HG03442 (cell line): Measurements from ENCODE around the gene EPN2.

ENCODE experiments used
- ATAC-seq: cut with Tn5 transposase; IDR thresholded peaks from one replicate; pipeline ENCODE4 v1.9.1; 2021; ENCODE audit warnings: mild to moderate bottlenecking, moderate library complexity; ENCODE audit not compliant: unreplicated experiment

EPN2 gene

DNA sequence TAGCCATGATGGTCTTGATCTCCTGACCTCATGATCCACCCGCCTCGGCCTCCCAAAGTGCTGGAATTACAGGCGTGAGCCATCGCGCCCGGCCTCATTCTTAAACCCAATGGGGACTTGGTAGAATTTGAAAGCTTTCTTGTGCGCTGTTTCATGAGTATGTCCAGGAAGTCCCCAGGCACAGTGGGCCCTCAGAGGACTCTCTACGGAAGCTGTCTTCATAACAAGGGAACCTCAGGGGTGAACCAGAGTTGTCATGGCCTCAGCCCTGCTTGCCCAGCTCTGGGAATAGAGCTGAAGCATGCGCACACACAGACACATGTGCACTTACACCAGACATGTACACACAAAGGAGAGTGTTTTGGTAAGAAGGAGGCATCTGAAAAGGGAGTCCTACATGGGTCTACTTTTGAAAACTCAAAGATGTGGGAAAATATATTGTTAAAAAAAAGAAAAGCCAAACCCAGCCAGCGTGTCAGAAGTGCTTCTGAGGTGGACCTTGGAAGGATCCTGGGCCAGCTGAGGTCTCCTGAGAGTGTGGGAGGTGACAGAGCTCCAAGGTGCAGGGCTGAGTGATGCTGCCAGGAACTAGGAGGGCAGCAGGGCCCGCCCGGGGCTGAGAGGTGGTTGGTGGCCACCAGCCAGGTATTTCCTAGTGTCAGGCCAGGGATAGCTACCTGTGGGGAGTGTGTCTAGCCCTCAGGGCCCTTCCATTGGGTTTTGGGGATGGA lies 54.6 kb downstream of the EPN2 start:
- no peak for ATAC-seq

GRCh38 chr17:19292377-19292711 lies 55.2 kb downstream of the EPN2 start:
- no peak for ATAC-seq

DNA sequence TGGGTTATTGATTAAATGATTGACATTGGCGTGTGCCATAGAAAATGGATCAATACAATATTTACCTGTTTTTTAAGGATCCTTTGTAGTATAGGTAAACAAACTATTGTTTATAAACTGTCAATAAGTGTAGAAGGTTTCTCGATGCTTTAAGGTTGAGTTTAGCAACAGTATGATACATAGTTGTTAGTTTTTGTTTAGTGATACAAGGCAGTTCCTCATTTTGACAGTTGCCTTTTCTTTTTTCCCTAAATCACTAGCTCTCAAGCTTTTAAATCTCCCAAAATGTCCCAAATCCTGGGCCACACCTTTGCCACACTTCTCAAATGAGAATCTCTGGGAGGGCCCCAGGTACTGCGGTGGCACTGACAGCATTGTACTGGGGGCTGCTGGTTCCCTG lies 57.3 kb downstream of the EPN2 start:
- no peak for ATAC-seq

GRCh38 chr17:19295473-19296135 lies 58.4 kb downstream of the EPN2 start:
- no peak for ATAC-seq

DNA sequence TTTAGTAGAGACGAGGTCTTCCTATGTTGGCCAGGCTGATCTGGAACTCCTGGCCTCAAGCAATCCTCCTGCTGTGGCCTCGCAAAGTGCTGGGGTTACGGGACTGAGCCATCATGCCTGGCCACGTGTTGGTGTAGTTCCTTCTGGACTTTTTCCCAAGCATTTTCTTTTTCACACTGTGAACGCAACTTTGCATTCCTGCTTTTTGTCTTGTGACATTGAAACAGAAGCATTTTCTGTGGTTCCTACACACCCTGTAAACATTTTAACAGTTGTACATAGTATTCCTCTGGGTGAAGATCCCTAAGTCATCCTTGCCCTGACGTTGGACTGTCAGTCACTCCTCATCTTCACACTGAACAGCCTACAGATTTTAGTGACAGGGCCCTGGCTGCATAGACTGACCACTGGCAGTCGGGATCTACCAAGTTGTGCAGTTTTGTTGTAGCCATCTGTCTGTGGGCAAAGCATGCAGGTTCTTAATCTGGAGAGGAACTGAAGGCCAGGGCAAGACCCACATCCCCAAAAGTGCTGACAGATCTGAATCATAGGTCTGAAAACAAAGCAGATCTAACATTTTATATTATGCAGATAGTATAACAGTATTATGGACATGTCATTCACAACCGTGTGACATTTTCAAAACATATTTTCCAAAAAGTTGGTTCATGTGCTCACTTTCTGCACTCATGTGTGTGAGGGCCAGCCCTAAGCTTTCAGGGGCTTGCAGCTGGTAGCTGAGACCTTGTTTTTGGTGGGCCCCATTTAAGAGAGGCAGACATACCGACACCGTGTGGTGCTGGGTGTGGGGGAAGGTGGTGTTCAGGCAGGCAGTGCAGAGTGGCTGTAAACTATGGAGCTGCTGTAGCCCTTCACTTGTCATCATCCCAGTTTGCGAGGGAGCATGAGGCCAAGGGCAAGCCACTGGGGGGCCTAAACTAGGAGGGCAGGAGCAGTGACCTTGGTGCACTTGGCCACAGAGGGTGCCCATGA lies 59.9 kb downstream of the EPN2 start:
- no peak for ATAC-seq

DNA sequence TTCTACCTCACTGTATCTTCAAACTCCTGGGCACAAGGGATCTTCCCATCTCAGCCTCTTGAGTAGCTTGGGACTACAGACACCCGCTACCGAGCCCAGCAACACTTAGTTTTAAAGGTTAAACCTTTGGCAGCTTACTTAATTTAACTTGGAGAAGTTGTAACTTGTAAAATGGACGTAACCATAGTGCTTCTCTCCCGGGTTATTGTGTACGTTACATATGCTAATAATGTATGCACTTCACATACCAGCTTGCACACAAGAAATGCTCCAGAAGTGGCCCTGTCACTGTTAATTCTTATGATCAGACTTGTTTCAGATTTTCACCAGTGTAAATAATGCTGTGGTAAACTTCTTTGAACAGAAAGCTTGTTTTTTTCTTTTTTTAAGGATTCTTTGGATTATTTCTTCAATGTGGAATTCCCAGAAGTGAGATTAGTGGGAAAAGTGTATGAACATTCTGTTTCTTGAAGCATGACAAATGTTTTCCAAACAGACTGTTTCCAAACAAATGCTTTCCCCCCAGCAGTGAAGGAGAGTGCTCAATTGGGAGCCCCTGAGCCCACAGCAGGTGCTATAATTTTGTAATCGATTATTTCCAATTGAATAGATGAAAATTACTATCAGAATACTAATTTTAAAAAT lies 61.5 kb downstream of the EPN2 start:
- ATAC-seq = no peak

GRCh38 chr17:19299214-19299747 lies 62.1 kb downstream of the EPN2 start:
- no peak for ATAC-seq

GRCh38 chr17:19299866-19300265 lies 62.7 kb downstream of the EPN2 start:
- ATAC-seq = no peak

DNA sequence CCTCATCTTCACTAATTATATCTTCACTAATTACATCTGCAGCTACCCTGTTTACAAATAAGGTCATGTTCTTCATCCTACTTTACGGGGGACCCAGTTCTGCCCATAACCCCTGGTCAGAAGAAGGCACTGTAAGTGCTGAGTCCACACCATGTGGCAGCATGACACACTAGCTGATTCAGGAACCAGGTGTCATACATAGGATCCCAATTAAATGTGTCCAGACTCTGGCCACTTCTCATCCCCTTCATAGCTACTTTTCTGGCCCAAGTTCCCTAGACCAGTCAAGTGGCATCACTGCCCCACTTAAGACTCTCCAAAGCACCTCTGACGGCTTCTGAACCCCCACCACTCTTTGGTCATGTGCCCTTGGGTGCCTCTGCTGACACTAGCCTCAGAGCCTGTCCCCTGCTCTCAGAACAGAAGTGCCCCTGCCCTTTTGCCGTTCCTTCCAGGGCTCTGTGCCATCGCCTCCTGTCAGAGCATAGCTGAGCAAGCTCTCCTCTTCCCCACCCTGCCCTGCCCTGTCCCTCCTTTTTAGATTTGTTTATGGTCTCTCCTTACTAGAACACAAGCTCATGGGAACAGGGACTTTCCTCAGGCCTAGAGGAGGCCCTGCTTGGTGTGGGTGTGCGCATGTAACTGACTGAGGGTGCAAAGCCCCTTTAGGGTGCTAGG lies 64.2 kb downstream of the EPN2 start:
- ATAC-seq = no peak

- ATAC-seq = no peak
Measured at GRCh38 chr17:19301973-19302372, 64.8 kb downstream of the EPN2 start.

DNA sequence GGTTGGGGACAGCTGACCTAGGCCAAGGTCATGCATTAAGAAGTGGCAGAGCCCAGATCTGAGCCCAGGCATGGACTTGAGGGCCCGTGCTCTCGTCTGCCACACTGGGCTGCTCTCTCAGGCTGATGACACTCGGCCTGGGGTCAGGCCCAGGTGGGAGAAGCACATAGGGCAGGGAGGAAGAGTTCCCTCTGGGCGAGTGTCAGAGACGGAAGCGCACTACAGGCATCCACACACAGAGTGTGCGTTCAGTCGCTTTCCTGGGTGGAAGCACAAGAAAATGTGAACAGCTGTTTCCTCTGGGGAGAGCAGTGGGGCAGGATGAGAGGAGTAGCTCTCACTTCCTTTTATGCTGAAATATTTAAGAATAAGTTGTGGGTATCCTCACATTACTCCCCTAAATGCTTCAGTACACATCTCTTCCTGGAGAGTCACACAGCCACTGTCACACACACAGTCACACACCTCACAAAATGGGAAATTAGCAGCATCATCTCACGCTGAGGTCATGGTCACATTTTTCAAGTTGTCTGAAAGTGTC lies 65.7 kb downstream of the EPN2 start:
- no peak for ATAC-seq

GRCh38 chr17:19303367-19303776 lies 66.2 kb downstream of the EPN2 start:
- ATAC-seq = no peak

- ATAC-seq = no peak
Measured at GRCh38 chr17:19304209-19304608, 67.0 kb downstream of the EPN2 start.

- ATAC-seq = no peak
Measured at GRCh38 chr17:19304751-19305150, 67.6 kb downstream of the EPN2 start.

DNA sequence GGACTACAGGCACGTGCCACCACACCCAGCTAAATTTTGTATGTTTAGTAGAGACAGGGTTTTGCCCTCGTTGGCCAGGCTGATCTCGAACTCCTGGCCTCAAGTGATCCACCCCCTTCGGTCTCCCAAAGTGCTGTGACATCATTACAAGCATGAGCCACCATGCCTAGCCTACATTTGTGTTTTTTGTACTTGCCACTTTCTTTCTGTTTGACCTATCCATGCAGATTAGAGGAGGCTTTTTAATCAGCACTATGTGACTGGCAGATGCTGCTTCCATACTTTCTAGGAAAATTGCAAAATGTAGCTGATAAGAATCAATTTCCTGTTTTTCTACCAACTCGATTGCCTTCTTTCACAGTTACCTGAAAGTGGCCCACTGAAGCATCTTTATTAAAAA lies 68.1 kb downstream of the EPN2 start:
- no peak for ATAC-seq

DNA sequence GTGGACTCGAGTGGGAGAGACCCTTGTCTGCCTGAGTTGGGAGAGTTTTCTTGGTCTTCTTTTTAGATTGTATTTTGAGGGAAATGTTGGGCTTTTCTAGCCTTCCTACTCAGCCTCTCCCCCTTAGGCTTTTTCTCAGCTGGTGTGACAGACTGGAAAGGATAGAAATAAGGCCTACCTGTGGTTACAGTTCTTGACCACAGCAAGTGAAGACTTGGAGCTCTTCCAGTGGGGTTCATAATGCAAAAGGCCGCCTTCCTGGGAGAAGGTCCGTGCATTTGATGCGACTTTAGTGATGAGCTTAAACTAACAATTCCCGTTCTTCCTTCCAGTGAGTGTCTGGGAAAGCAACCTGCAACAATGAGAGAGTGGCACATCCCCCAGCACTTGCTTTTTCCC lies 68.6 kb downstream of the EPN2 start:
- no peak for ATAC-seq

DNA sequence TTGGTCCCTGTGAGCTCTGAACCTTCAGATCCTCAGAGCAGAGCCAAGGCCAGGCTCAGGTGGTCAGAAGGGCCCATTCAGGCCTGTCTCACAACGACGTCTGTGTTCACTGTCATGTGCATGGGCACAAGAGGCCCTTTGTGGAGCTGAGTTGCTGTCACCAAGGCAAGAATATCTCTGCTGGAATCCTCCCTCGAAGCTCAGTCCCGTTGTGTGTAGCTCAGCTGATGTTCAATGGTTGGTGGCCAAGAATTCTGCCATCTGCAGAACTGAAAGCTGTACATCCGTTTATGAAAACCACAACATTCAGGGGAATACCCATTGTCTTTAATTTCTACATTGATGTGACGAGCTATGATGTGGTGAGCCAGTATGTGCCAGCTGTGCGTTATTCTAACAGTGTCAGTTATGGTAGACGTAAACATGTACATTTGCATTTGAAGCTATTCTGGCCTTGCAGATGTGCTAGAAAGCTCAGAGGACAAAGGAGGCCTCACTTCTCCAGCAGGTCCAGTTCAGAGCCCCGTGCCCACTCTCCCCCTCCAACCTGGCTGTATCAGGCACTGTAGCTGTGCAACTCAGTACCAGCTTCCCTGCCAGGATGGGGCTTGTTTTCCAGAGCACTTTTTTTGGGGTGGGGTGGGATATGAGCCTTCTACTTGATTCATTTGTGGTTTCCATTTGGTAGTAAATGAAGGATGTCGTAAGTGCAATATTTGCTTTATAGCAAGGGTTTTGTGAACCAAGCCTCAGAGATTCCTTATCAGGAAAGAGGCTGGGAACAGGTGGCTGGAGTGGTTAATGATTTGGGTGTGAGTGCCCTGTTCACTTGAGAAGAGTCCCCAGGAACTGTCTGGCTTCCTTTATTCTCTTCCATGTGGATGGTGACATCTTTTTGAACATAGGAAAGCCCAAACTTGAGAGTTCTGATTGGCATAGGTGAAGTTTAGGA lies 69.3 kb downstream of the EPN2 start:
- ATAC-seq = peak; percentile 82

DNA sequence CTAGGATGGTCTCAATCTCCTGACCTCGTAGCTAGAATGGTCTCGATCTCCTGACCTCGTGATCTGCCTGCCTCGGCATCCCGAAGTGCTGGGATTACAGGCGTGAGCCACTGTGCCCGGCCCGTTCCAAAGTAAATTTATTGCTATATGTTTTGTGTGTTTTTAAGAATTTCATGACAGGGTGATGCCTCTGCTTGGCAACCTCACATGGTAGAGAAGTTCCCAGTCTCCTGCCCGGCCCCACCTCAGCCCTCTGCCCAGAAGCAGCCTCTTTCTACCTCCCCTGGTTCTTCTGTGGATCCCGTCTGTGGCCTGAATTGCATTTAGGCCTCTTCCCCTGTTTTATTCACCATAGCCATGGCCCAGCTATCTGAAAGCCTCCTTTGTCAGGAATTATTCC lies 70.4 kb downstream of the EPN2 start:
- no peak for ATAC-seq

GRCh38 chr17:19308398-19308797 lies 71.2 kb downstream of the EPN2 start:
- ATAC-seq = no peak
